ENCODE data around the gene PWP2. TPM values are rescaled to one million over a fixed set of nuclear protein-coding genes. Genes with fewer than 3 reads are reported as not detected.

The PWP2 gene
- total RNA-seq, 1 donor from 2014 or later, result 9.9 TPM

Other genes starting within 250 kb of the PWP2 start
- 86.0 TPM for gene AGPAT3, start 242.2 kb upstream of the PWP2 start, total RNA-seq
- 42.6 TPM for gene TRAPPC10, start 95.1 kb upstream of the PWP2 start, total RNA-seq
- gene GATD3, start 26.3 kb downstream of the PWP2 start, total RNA-seq, result 44.5 TPM
- 11.3 TPM for gene ICOSLG, start 133.5 kb downstream of the PWP2 start, total RNA-seq
- not detected for gene DNMT3L, start 154.5 kb downstream of the PWP2 start, total RNA-seq
- gene AIRE, start 178.5 kb downstream of the PWP2 start, total RNA-seq, result not detected
- gene PFKL, start 192.7 kb downstream of the PWP2 start, total RNA-seq, result 101 TPM
- 25.4 TPM for gene CFAP410, start 232.0 kb downstream of the PWP2 start, total RNA-seq
- 10.0 TPM for gene TRPM2, start 246.2 kb downstream of the PWP2 start, total RNA-seq

Measured in upper lobe of right lung (tissue), 1 donor.